ENCODE measurements around the gene SUGCT.

- TF ChIP-seq POLR2A (IDR thresholded peaks at IDR 0.05) = no peak
- TF ChIP-seq, protein P1, sequence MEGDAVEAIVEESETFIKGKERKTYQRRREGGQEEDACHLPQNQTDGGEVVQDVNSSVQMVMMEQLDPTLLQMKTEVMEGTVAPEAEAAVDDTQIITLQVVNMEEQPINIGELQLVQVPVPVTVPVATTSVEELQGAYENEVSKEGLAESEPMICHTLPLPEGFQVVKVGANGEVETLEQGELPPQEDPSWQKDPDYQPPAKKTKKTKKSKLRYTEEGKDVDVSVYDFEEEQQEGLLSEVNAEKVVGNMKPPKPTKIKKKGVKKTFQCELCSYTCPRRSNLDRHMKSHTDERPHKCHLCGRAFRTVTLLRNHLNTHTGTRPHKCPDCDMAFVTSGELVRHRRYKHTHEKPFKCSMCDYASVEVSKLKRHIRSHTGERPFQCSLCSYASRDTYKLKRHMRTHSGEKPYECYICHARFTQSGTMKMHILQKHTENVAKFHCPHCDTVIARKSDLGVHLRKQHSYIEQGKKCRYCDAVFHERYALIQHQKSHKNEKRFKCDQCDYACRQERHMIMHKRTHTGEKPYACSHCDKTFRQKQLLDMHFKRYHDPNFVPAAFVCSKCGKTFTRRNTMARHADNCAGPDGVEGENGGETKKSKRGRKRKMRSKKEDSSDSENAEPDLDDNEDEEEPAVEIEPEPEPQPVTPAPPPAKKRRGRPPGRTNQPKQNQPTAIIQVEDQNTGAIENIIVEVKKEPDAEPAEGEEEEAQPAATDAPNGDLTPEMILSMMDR (IDR thresholded peaks at IDR 0.05) = no peak
These were observed 572.0 kb downstream of the SUGCT start for GRCh38 chr7:40706829-40707228.
